Erythroblast (primary cell): ENCODE data around the gene ADRA2A.

Source experiments
- GATA1 ChIP-seq: IDR thresholded peaks from 2 replicates; pipeline ENCODE4 v1.6.1; 2011; ENCODE audit warnings: low read depth, mild to moderate bottlenecking, control low read depth, low read length, moderate library complexity
- POLR2A ChIP-seq: IDR thresholded peaks from 2 replicates; pipeline ENCODE4 v1.6.1; 2011; ENCODE audit warnings: mild to moderate bottlenecking, low read length

DNA sequence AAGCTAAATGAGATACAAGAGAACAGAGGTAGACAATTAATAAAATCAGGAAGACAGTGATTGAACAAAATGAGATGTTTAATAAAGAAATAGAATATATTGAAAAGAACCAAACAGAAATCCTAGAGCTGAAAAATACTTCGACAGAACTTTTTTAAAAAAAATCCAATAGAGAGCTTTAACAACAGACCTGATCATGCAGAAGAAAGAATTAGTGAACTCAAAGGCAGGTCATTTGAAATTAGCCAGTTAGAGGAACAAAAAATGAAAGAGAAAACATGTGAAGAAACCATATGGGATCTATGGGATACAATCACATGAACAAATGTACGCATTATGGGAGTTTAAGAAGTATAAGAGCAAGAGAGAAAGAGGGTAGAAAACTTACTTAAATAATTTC is 37.3 kb upstream of the ADRA2A start:
- TF ChIP-seq POLR2A (no peak), GATA1 (no peak)
